Measurements from ENCODE around the gene ACTA2.

The ACTA2 gene

GRCh38 chr10:88899886-88900285 is 52.7 kb downstream of the ACTA2 start:
- DNase-seq (ENCODE audit: low read depth): no peak
- TF ChIP-seq CTCF (conservative IDR thresholded peaks at IDR 0.05; ENCODE audit: low read depth, low read length): no peak
- H3K4me3 ChIP-seq (ENCODE audit: low read length): no peak overlapping the region

- no peak for DNase-seq (ENCODE audit: low read depth)
- no peak for TF ChIP-seq CTCF (conservative IDR thresholded peaks at IDR 0.05; ENCODE audit: low read depth, low read length)
- H3K4me3 ChIP-seq (ENCODE audit: low read length): no peak overlapping the region
Measured at GRCh38 chr10:88898727-88899126, 53.8 kb downstream of the ACTA2 start.

- no peak overlapping the region for H3K4me3 ChIP-seq (ENCODE audit: low read length)
- no peak for TF ChIP-seq CTCF (conservative IDR thresholded peaks at IDR 0.05; ENCODE audit: low read depth, low read length)
- DNase-seq (ENCODE audit: low read depth): no peak
Measured at GRCh38 chr10:88896994-88897853, 55.3 kb downstream of the ACTA2 start.

- DNase-seq (ENCODE audit: low read depth): no peak
- no peak for TF ChIP-seq CTCF (conservative IDR thresholded peaks at IDR 0.05; ENCODE audit: low read depth, low read length)
- H3K4me3 ChIP-seq (ENCODE audit: low read length): no peak overlapping the region
Measured at GRCh38 chr10:88896372-88896993, 56.1 kb downstream of the ACTA2 start.

GRCh38 chr10:88895250-88895649 is 57.3 kb downstream of the ACTA2 start:
- no peak for DNase-seq (ENCODE audit: low read depth)
- no peak overlapping the region for H3K4me3 ChIP-seq (ENCODE audit: low read length)
- no peak for TF ChIP-seq CTCF (conservative IDR thresholded peaks at IDR 0.05; ENCODE audit: low read depth, low read length)

- H3K4me3 ChIP-seq (ENCODE audit: low read length): no peak overlapping the region
- no peak for TF ChIP-seq CTCF (conservative IDR thresholded peaks at IDR 0.05; ENCODE audit: low read depth, low read length)
- DNase-seq (ENCODE audit: low read depth): no peak
Measured at GRCh38 chr10:88893611-88894010, 59.0 kb downstream of the ACTA2 start.

All from retinal pigment epithelial cell (primary cell).